ENCODE data around the gene KCNJ15. TPM values are rescaled to one million over a fixed set of nuclear protein-coding genes. Genes with fewer than 3 reads are reported as not detected.

The KCNJ15 gene
- total and polyA plus RNA-seq, 2 of the 4 experiments (the other 2 are of a cell fraction): under 0.01 to 0.07 TPM

DNA sequence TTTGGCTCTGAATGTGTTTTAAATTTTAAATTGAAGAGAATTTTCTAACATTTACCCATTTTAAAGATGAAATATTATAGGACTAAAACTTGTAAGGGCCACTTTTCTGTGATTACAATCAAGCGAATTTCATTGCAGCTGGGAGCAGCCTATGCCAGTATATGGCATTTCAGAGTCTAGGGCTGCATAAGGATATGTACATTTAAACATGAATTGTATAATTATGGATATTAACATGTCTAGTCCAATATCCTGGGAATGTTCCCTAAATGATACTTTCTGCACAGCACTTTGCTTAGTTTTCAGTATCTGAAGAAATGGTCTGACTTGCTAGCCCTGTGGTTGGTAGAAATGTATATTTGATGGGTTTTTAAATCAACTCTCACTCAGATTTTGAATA is 8.4 kb downstream of the KCNJ15 start:
- in situ Hi-C loops (cut with MboI; ENCODE audit: low sequenced_read_pairs): no loop called here
- peaks cover 19% of the 10 kb centered on the region for H3K4me1 ChIP-seq (ENCODE audit: control insufficient read depth, insufficient read depth, low read length)
- no TSS peak for BruUV-seq (replicated peaks)

More for the DNA sequence above, 8.4 kb downstream of the KCNJ15 start:
- ChIA-PET POLR2A (ENCODE audit: unreplicated experiment) (no interaction called here), CTCF (no interaction called here)
- Histone ChIP-seq H3K27me3 (ENCODE audit: control insufficient read depth, insufficient read depth, low read length) (no peaks in the 10 kb centered on the region), H2BK20ac (ENCODE audit: low read depth, low read length) (no peak overlapping the region), H3K14ac (replicated peaks; ENCODE audit: low read depth, low read length) (no peak overlapping the region), H2AK9ac (replicated peaks; ENCODE audit: low read depth, low read length, poor library complexity) (no peak overlapping the region), H3K9ac (ENCODE audit: low read depth, low read length) (no peak overlapping the region), H3K4me2 (ENCODE audit: low read depth, low read length) (no peak overlapping the region), H4K5ac (ENCODE audit: low read depth, low read length) (no peak overlapping the region), H2AK5ac (ENCODE audit: low read depth, low read length) (no peak overlapping the region), H3K4ac (ENCODE audit: low read depth, low read length) (no peak overlapping the region), H3K23ac (ENCODE audit: low read depth, low read length) (no peak overlapping the region), H2BK15ac (ENCODE audit: low read depth, low read length) (no peak overlapping the region), H3K9me1 (ENCODE audit: insufficient read depth, low read length) (peaks cover 22% of the 10 kb centered on the region), H3K36me3 (ENCODE audit: control insufficient read depth, insufficient read depth, low read length) (no peaks in the 10 kb centered on the region), H3K18ac (ENCODE audit: low read depth, low read length) (no peak overlapping the region), H4K91ac (ENCODE audit: insufficient read depth, low read depth, low read length) (no peak overlapping the region), H3K79me1 (ENCODE audit: low read depth in 1 of 2, low read length in 2 of 2) (no peaks in the 10 kb centered on the region), H3K56ac (ENCODE audit: extremely low read depth, insufficient read depth, low read length) (no peak overlapping the region), H2BK5ac (ENCODE audit: low read depth, low read length, poor library complexity, severe bottlenecking) (no peak overlapping the region), H4K20me1 (ENCODE audit: insufficient read depth, low read length) (no peaks in the 10 kb centered on the region), H3K27ac (ENCODE audit: insufficient read depth, low read length) (no peak overlapping the region), H3K4me3 (ENCODE audit: insufficient read depth, low read depth, low read length) (no peak overlapping the region), H2AFZ (replicated peaks; ENCODE audit: low read length, poor library complexity) (no peak overlapping the region), H2BK120ac (ENCODE audit: low read depth, low read length) (no peak overlapping the region), H3K9me3 (ENCODE audit: control insufficient read depth, insufficient read depth, low read length) (no peaks in the 10 kb centered on the region), H4K8ac (ENCODE audit: low read depth in 2 of 2, low read length in 2 of 2) (no peak overlapping the region)
- no CpG with 5 or more reads among the region's 1 CpG for whole genome bisulfite sequencing, 2 experiments (ENCODE audit: extremely low coverage in 2 of 2, insufficient read length in 1 of 2)
- ATAC-seq (ENCODE audit: low read depth) (no peak), DNase-seq (no peak)
- dilution Hi-C loops (cut with HindIII; ENCODE audit: low sequenced_read_pairs, unreplicated experiment): no loop called here
- TF ChIP-seq RFX5 (IDR thresholded peaks at IDR 0.05; ENCODE audit: low read depth, low read length) (no peak), MAZ (IDR thresholded peaks at IDR 0.05; ENCODE audit: borderline replicate concordance, low read depth, low read length) (no peak), RAD21 (IDR thresholded peaks at IDR 0.05; ENCODE audit: low read length) (no peak), CEBPB (IDR thresholded peaks at IDR 0.05; ENCODE audit: low read depth, low read length) (no peak)
- TF ChIP-seq, protein P1, sequence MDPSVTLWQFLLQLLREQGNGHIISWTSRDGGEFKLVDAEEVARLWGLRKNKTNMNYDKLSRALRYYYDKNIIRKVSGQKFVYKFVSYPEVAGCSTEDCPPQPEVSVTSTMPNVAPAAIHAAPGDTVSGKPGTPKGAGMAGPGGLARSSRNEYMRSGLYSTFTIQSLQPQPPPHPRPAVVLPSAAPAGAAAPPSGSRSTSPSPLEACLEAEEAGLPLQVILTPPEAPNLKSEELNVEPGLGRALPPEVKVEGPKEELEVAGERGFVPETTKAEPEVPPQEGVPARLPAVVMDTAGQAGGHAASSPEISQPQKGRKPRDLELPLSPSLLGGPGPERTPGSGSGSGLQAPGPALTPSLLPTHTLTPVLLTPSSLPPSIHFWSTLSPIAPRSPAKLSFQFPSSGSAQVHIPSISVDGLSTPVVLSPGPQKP (IDR thresholded peaks at IDR 0.05; ENCODE audit: borderline replicate concordance, low read depth, low read length): no peak
- intact Hi-C loops (cut with micrococcal nuclease): loop anchor here (10.0 kb wide), 1 partner anchor 810 kb away; no protein-coding TSS in a partner anchor

Measured in IMR-90 (cell line).